Spinal cord (tissue), 10 donors: ENCODE measurements around the gene ADARB1. TPM values are rescaled to one million over a fixed set of nuclear protein-coding genes. Genes with fewer than 3 reads are reported as not detected.
"Not testable (repeated sequence)": the region's sequence is repeated elsewhere in the genome, so short reads cannot be mapped to it uniquely, and the experiment has no call there.

Experiments
- DNase-seq, 6 donors: peaks; one replicate each; pipeline versions ENCODE4 v3.0.0 to v3.0.0-alpha.2; 2013 to 2015; ENCODE audit warnings: low spot score in 6 of 6, low read depth in 4 of 6
- H3K27ac ChIP-seq: one replicate; pipeline ENCODE4 v1.5.1; 2013; ENCODE audit warnings: low read depth, low read length, control low read depth
- H3K27me3 ChIP-seq: one replicate; pipeline ENCODE4 v1.6.1; 2013; ENCODE audit warnings: low read length; ENCODE audit not compliant: control insufficient read depth, insufficient read depth
- H3K36me3 ChIP-seq: one replicate; pipeline ENCODE4 v1.6.1; 2013; ENCODE audit warnings: low read length; ENCODE audit not compliant: control insufficient read depth, insufficient read depth
- H3K4me1 ChIP-seq: one replicate; pipeline ENCODE4 v1.6.1; 2013; ENCODE audit warnings: low read length; ENCODE audit not compliant: control insufficient read depth, insufficient read depth
- H3K4me3 ChIP-seq: one replicate; pipeline ENCODE4 v1.5.1; 2013; ENCODE audit warnings: low read depth, low read length, control low read depth
- H3K9me3 ChIP-seq: one replicate; pipeline ENCODE4 v1.6.1; 2013; ENCODE audit warnings: low read length; ENCODE audit not compliant: control insufficient read depth, insufficient read depth
- WGBS: methylation state at CpG from one replicate; pipeline ENCODE4 v1.1.5; 2013; ENCODE audit warnings: missing lambda C conversion rate; ENCODE audit not compliant: insufficient coverage; 5-methylcytosine and 5-hydroxymethylcytosine counted together
- polyA plus RNA-seq, 2 donors: library from polyadenylated mRNA; unstranded; fragments of 120-200 nt; gene quantifications; one replicate each; pipeline ENCODE4 v1.2.1, GENCODE V29; 2013; ENCODE audit not compliant: insufficient read length in 2 of 2
- total RNA-seq, 2 donors: library from RNA; depleted of rRNA in 1 of 2; stranded (reverse); fragments of 120-200 nt in 1 of 2; fragments of >200 nt in 1 of 2; gene quantifications; one replicate each; pipeline versions ENCODE4 v1.2.3 to v1.2.4, GENCODE V29; 2013 to 2014
- donor health status: healthy.

The ADARB1 gene
- total and polyA plus RNA-seq, 4 donors: 18.2 to 39.4 (median 28.8) TPM

GRCh38 chr21:45142469-45143308, 68.3 kb downstream of the ADARB1 start:
- Histone ChIP-seq H3K9me3 (no peaks in the 10 kb centered on the region), H3K4me1 (peaks cover 4% of the 10 kb centered on the region), H3K27ac (no peak overlapping the region), H3K27me3 (no peaks in the 10 kb centered on the region), H3K36me3 (peaks cover 23% of the 10 kb centered on the region), H3K4me3 (no peak overlapping the region)
- WGBS: 83% methylated on average over 10 of the region's 12 CpGs
- DNase-seq: no peak

DNA sequence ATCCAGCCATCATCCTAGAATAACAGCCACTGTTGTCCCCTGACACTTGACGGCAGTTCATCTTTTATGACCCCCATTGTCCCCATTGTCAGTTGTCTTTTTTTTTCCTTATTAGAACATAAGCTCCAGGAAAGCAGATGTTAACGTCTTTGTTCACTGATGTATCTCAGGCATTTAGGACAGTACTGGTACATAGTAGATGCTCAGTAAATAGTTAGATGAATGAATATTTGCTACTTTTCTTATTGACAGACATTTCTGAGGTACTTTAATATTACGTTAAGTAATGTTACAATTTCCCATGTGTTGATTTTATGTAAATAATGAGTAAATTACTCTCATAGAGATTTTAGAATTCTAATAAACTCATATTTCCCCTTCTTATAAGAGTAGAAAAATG, 69.5 kb downstream of the ADARB1 start:
- peaks cover 33% of the 10 kb centered on the region for H3K36me3 ChIP-seq
- no peaks in the 10 kb centered on the region for H3K27me3 ChIP-seq
- peaks cover 10% of the 10 kb centered on the region for H3K4me1 ChIP-seq
- no peak for DNase-seq
- WGBS: 20% methylated on average over 1 of the region's 3 CpGs
- no peak overlapping the region for H3K27ac ChIP-seq
- no peaks in the 10 kb centered on the region for H3K9me3 ChIP-seq
- no peak overlapping the region for H3K4me3 ChIP-seq

GRCh38 chr21:45145146-45145545, 70.8 kb downstream of the ADARB1 start:
- 91% methylated on average over 9 of the region's 9 CpGs for WGBS
- H3K27me3 ChIP-seq: no peaks in the 10 kb centered on the region
- H3K9me3 ChIP-seq: no peaks in the 10 kb centered on the region
- H3K4me3 ChIP-seq: no peak overlapping the region
- peaks cover 34% of the 10 kb centered on the region for H3K36me3 ChIP-seq
- peaks cover 10% of the 10 kb centered on the region for H3K4me1 ChIP-seq
- DNase-seq: no peak
- H3K27ac ChIP-seq: no peak overlapping the region

DNA sequence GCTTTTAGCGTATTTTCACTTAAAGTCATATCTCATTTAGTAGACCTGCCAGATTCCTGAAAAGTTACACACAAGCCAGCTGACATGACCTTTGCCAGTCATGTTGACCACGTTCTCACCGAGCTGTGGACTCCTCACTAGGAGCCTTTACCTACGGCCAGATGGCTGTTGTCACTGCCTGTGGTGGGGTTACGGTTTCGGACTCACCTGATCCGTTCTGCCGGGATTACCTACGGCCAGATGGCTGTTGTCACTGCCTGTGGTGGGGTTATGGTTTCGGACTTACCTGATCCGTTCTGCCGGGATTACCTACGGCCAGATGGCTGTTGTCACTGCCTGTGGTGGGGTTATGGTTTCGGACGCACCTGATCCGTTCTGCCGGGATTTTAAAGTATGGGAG, 71.5 kb downstream of the ADARB1 start:
- H3K27ac ChIP-seq, H3K27me3 ChIP-seq, DNase-seq, H3K9me3 ChIP-seq, H3K4me3 ChIP-seq: not testable (repeated sequence)
- Histone ChIP-seq H3K4me1 (peaks cover 10% of the 10 kb centered on the region), H3K36me3 (peaks cover 34% of the 10 kb centered on the region)
- WGBS: 98% methylated on average over 12 of the region's 17 CpGs

GRCh38 chr21:45146306-45146705, 71.9 kb downstream of the ADARB1 start:
- Histone ChIP-seq H3K36me3 (peaks cover 34% of the 10 kb centered on the region), H3K27me3 (no peaks in the 10 kb centered on the region), H3K4me1 (peaks cover 10% of the 10 kb centered on the region), H3K4me3 (no peak overlapping the region), H3K9me3 (no peaks in the 10 kb centered on the region), H3K27ac (no peak overlapping the region)
- DNase-seq: no peak
- 85% methylated on average over 4 of the region's 8 CpGs for WGBS

- Histone ChIP-seq H3K4me3 (no peak overlapping the region), H3K9me3 (no peaks in the 10 kb centered on the region), H3K27ac (no peak overlapping the region), H3K36me3 (peaks cover 32% of the 10 kb centered on the region), H3K27me3 (no peaks in the 10 kb centered on the region), H3K4me1 (peaks cover 15% of the 10 kb centered on the region)
- no peak for DNase-seq
- whole genome bisulfite sequencing: 79% methylated on average over 2 of the region's 2 CpGs
These were observed 72.4 kb downstream of the ADARB1 start for GRCh38 chr21:45146801-45147200.

- no peak overlapping the region for H3K27ac ChIP-seq
- H3K4me1 ChIP-seq: peaks cover 20% of the 10 kb centered on the region
- H3K36me3 ChIP-seq: peaks cover 28% of the 10 kb centered on the region
- WGBS: 78% methylated on average over 29 of the region's 30 CpGs
- DNase-seq: no peak
- H3K9me3 ChIP-seq: no peaks in the 10 kb centered on the region
- H3K27me3 ChIP-seq: no peaks in the 10 kb centered on the region
- no peak overlapping the region for H3K4me3 ChIP-seq
These were observed 73.3 kb downstream of the ADARB1 start for GRCh38 chr21:45147473-45148315.

DNA sequence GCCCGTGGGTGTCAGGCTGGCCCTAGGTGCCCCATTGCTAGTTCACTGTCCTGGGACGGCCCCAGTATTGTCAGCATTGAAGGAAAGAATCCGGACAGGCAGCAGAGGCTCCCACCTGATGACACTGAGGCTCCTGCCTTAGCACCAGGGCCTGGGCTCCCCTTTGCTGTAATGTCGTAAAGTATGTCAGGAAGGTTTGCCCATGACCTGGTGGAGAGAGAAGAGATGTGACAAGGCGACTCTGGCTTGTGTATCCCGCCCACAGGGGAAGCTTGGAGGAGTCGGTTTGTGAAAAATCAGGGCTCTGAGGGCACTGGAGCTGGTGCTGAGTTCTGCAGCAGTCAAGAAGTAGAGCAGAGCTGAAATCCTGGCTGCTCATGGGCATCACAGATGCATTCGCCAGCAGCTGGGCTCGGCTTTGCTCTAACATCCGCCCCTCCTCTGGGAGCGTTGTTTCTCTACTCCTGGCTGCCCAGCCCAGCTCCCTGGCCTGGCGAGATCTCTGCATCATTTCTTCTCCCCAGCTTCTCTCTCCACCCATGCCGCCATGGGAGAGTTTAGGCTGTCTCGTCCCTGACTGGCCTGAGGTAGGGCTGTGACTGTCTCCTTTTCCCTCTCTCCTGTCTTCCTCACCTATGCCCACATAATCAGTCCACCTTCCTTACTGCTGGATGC, 74.1 kb downstream of the ADARB1 start:
- Histone ChIP-seq H3K36me3 (peaks cover 21% of the 10 kb centered on the region), H3K4me3 (no peak overlapping the region), H3K4me1 (peaks cover 23% of the 10 kb centered on the region), H3K9me3 (no peaks in the 10 kb centered on the region), H3K27me3 (no peaks in the 10 kb centered on the region), H3K27ac (no peak overlapping the region)
- 84% methylated on average over 14 of the region's 14 CpGs for WGBS
- DNase-seq: no peak

GRCh38 chr21:45149021-45149420, 74.6 kb downstream of the ADARB1 start:
- Histone ChIP-seq H3K36me3 (peaks cover 21% of the 10 kb centered on the region), H3K27me3 (no peaks in the 10 kb centered on the region), H3K27ac (no peak overlapping the region), H3K9me3 (no peaks in the 10 kb centered on the region), H3K4me3 (no peak overlapping the region), H3K4me1 (peaks cover 26% of the 10 kb centered on the region)
- 70% methylated on average over 5 of the region's 5 CpGs for WGBS
- no peak for DNase-seq
